Activated CD4-positive, alpha-beta T cell treated with anti-CD3 and anti-CD28 coated beads for 36 hours (primary cell): ENCODE measurements around the gene TEC. TPM values are rescaled to one million over a fixed set of nuclear protein-coding genes. Genes with fewer than 3 reads are reported as not detected.
"Not testable (repeated sequence)": the region's sequence is repeated elsewhere in the genome, so short reads cannot be mapped to it uniquely, and the experiment has no call there.

Source experiments
- ATAC-seq: fragments of 200-7000 bp; cut with Tn5 transposase; one replicate; pipeline ENCODE4 v1.10.0; 2021; ENCODE audit warnings: mild to moderate bottlenecking, moderate library complexity
- CTCF ChIA-PET: fragments of 350-600 bp; sonication (Branson Sonifier 250); formaldehyde crosslinking; loops from one replicate; lab custom pipeline; 2021; ENCODE audit warnings: antibody characterized with exemption; lab: Charles Lee
- POLR2A ChIA-PET: fragments of 350-600 bp; sonication (Branson Sonifier 250); formaldehyde crosslinking; loops from one replicate; lab custom pipeline; 2021; ENCODE audit warnings: antibody characterized with exemption, inconsistent platforms; lab: Charles Lee
- DNase-seq: peaks from one replicate; pipeline ENCODE4 v3.0.0-alpha.2; 2020
- H3K27ac Mint-ChIP-seq: one replicate; pipeline ENCODE4 v1.8.0; 2021; ENCODE audit warnings: mixed read lengths
- H3K27me3 Mint-ChIP-seq: one replicate; pipeline ENCODE4 v1.8.0; 2021; ENCODE audit warnings: mixed read lengths
- H3K36me3 Mint-ChIP-seq: one replicate; pipeline ENCODE4 v1.8.0; 2021; ENCODE audit warnings: low read depth, mixed read lengths
- H3K4me1 Mint-ChIP-seq: one replicate; pipeline ENCODE4 v1.8.0; 2021; ENCODE audit warnings: mixed read lengths
- H3K4me3 Mint-ChIP-seq: one replicate; pipeline ENCODE4 v1.8.0; 2021; ENCODE audit warnings: mild to moderate bottlenecking, moderate library complexity, mixed read lengths
- H3K9me3 Mint-ChIP-seq: one replicate; pipeline ENCODE4 v1.8.0; 2021; ENCODE audit warnings: low read depth, mixed read lengths
- intact Hi-C, 2 experiments: fragments of 100-400 bp; cut with DNase I in 1 of 2; cut with micrococcal nuclease in 1 of 2; formaldehyde crosslinking; loops; one replicate each; pipeline versions ENCODE4 v1.14.2 to v1.15.1; 2022 to 2024; cut with DNase I, micrococcal nuclease
- total RNA-seq, 2 experiments: library from RNA; stranded (reverse); gene quantifications; one replicate each; pipeline ENCODE4 v1.2.3, GENCODE V29; 2021

The TEC gene
- total RNA-seq, 2 experiments from 2014 or later = 3.5 to 4.3 TPM

- DNase-seq (no peak), ATAC-seq (peak; percentile 26)
- H3K27ac Mint-ChIP-seq = no peak overlapping the region
- no peaks in the 10 kb centered on the region for H3K36me3 Mint-ChIP-seq
- ChIA-PET POLR2A (no interaction called here), CTCF (no interaction called here)
- H3K27me3 Mint-ChIP-seq = no peaks in the 10 kb centered on the region
- H3K4me3 Mint-ChIP-seq = no peak overlapping the region
- intact Hi-C loops = no loop called here
- peaks cover 3% of the 10 kb centered on the region for H3K9me3 Mint-ChIP-seq
- peaks cover 22% of the 10 kb centered on the region for H3K4me1 Mint-ChIP-seq
Measured at GRCh38 chr4:48178931-48179330, 90.7 kb downstream of the TEC start.

GRCh38 chr4:48175806-48176205 lies 93.8 kb downstream of the TEC start:
- POLR2A ChIA-PET = no interaction called here
- DNase-seq (no peak), ATAC-seq (no peak)
- Mint-ChIP-seq H3K4me1 (peaks cover 33% of the 10 kb centered on the region), H3K27me3 (no peaks in the 10 kb centered on the region), H3K4me3 (no peak overlapping the region), H3K36me3 (no peaks in the 10 kb centered on the region), H3K9me3 (peaks cover 3% of the 10 kb centered on the region), H3K27ac (no peak overlapping the region)
- CTCF ChIA-PET = no interaction called here
- intact Hi-C loops = no loop called here

- H3K27me3 Mint-ChIP-seq = no peaks in the 10 kb centered on the region
- H3K27ac Mint-ChIP-seq = no peak overlapping the region
- DNase-seq (no peak), ATAC-seq (no peak)
- intact Hi-C loops = no loop called here
- no peak overlapping the region for H3K4me3 Mint-ChIP-seq
- H3K36me3 Mint-ChIP-seq = no peaks in the 10 kb centered on the region
- ChIA-PET CTCF (interaction anchor here (1.6 kb wide), 1 partner anchor 10 kb away, joined by 4 read pairs; no protein-coding TSS in a partner anchor), POLR2A (no interaction called here)
- H3K4me1 Mint-ChIP-seq = peaks cover 29% of the 10 kb centered on the region
- peaks cover 3% of the 10 kb centered on the region for H3K9me3 Mint-ChIP-seq
Measured at GRCh38 chr4:48175328-48175727, 94.3 kb downstream of the TEC start.

GRCh38 chr4:48173056-48173991 lies 96.3 kb downstream of the TEC start:
- Mint-ChIP-seq H3K4me3 (no peak overlapping the region), H3K4me1 (peaks cover 23% of the 10 kb centered on the region), H3K27me3 (no peaks in the 10 kb centered on the region), H3K27ac (no peak overlapping the region), H3K36me3 (no peaks in the 10 kb centered on the region), H3K9me3 (peaks cover 3% of the 10 kb centered on the region)
- ATAC-seq (peak; percentile 63), DNase-seq (peak; percentile 14)
- ChIA-PET POLR2A (no interaction called here), CTCF (interaction anchor here (0.5 to 1.6 kb wide), 2 partner anchors 34 to 686 kb away, joined by 3 to 5 read pairs; no protein-coding TSS in a partner anchor)
- intact Hi-C loops = no loop called here

- DNase-seq (no peak), ATAC-seq (no peak)
- H3K36me3 Mint-ChIP-seq = peaks cover 2% of the 10 kb centered on the region
- no peaks in the 10 kb centered on the region for H3K27me3 Mint-ChIP-seq
- H3K4me3 Mint-ChIP-seq = no peak overlapping the region
- peaks cover 3% of the 10 kb centered on the region for H3K9me3 Mint-ChIP-seq
- no peak overlapping the region for H3K27ac Mint-ChIP-seq
- intact Hi-C loops = no loop called here
- ChIA-PET CTCF (interaction anchor here (0.8 kb wide), 1 partner anchor 118 kb away, joined by 4 read pairs; no protein-coding TSS in a partner anchor), POLR2A (no interaction called here)
- H3K4me1 Mint-ChIP-seq = peaks cover 30% of the 10 kb centered on the region
Measured at GRCh38 chr4:48172651-48173050, 97.0 kb downstream of the TEC start.

- Mint-ChIP-seq H3K27me3 (no peaks in the 10 kb centered on the region), H3K36me3 (peaks cover 6% of the 10 kb centered on the region), H3K9me3 (no peaks in the 10 kb centered on the region), H3K27ac (no peak overlapping the region), H3K4me3 (no peak overlapping the region), H3K4me1 (peaks cover 26% of the 10 kb centered on the region)
- intact Hi-C loops = loop anchor here in 1 of 2 experiments (2.0 kb wide), 2 partner anchors 41 to 101 kb away; no protein-coding TSS in a partner anchor
- ATAC-seq = no peak
- CTCF ChIA-PET = interaction anchor here (0.9 kb wide), 1 partner anchor 11 kb away, joined by 3 read pairs; no protein-coding TSS in a partner anchor
- POLR2A ChIA-PET = interaction anchor here (0.7 kb wide), 1 partner anchor 740 kb away, joined by 9 read pairs; no protein-coding TSS in a partner anchor
- DNase-seq = no peak
Measured at GRCh38 chr4:48169636-48170035, 100.0 kb downstream of the TEC start.

GRCh38 chr4:48167538-48168263 lies 101.9 kb downstream of the TEC start:
- Mint-ChIP-seq H3K4me3 (no peak overlapping the region), H3K36me3 (peaks cover 9% of the 10 kb centered on the region), H3K27me3 (no peaks in the 10 kb centered on the region), H3K27ac (no peak overlapping the region), H3K4me1 (peaks cover 13% of the 10 kb centered on the region), H3K9me3 (no peaks in the 10 kb centered on the region)
- DNase-seq (no peak), ATAC-seq (peak; percentile 86)
- ChIA-PET POLR2A (no interaction called here), CTCF (no interaction called here)
- intact Hi-C loops = loop anchor here in 1 of 2 experiments (2.0 kb wide), 2 partner anchors 39 to 103 kb away; no protein-coding TSS in a partner anchor

- intact Hi-C loops, ATAC-seq, DNase-seq, H3K4me3 Mint-ChIP-seq, H3K27me3 Mint-ChIP-seq, H3K9me3 Mint-ChIP-seq, H3K27ac Mint-ChIP-seq, POLR2A ChIA-PET: not testable (repeated sequence)
- Mint-ChIP-seq H3K36me3 (peaks cover 14% of the 10 kb centered on the region), H3K4me1 (peaks cover 29% of the 10 kb centered on the region)
- CTCF ChIA-PET = interaction anchor here (1.3 kb wide), 1 partner anchor 10 kb away, joined by 4 read pairs; no protein-coding TSS in a partner anchor
Measured at GRCh38 chr4:48164561-48164960, 105.1 kb downstream of the TEC start.

GRCh38 chr4:48163746-48164145 lies 105.9 kb downstream of the TEC start:
- Mint-ChIP-seq H3K27me3 (no peaks in the 10 kb centered on the region), H3K27ac (no peak overlapping the region), H3K4me1 (peaks cover 29% of the 10 kb centered on the region), H3K9me3 (no peaks in the 10 kb centered on the region), H3K36me3 (peaks cover 18% of the 10 kb centered on the region), H3K4me3 (no peak overlapping the region)
- ATAC-seq (no peak), DNase-seq (no peak)
- CTCF ChIA-PET = interaction anchor here (0.6 to 1.2 kb wide), 3 partner anchors 9 to 93 kb away, joined by 3 to 5 read pairs (median 3); no protein-coding TSS in a partner anchor
- POLR2A ChIA-PET = no interaction called here
- intact Hi-C loops = no loop called here

- peak; percentile 58 for ATAC-seq
- Mint-ChIP-seq H3K27me3 (no peaks in the 10 kb centered on the region), H3K27ac (peak overlapping the region; percentile 17), H3K9me3 (peaks cover 2% of the 10 kb centered on the region), H3K36me3 (peaks cover 23% of the 10 kb centered on the region), H3K4me1 (peaks cover 17% of the 10 kb centered on the region), H3K4me3 (no peak overlapping the region)
- ChIA-PET POLR2A (no interaction called here), CTCF (no interaction called here)
- DNase-seq = no peak
- intact Hi-C loops = no loop called here
Measured at GRCh38 chr4:48162162-48162561, 107.5 kb downstream of the TEC start.

- H3K36me3 Mint-ChIP-seq = peaks cover 47% of the 10 kb centered on the region
- no peak overlapping the region for H3K27ac Mint-ChIP-seq
- ATAC-seq = no peak
- intact Hi-C loops = no loop called here
- H3K4me1 Mint-ChIP-seq = peaks cover 12% of the 10 kb centered on the region
- H3K27me3 Mint-ChIP-seq = no peaks in the 10 kb centered on the region
- no peak overlapping the region for H3K4me3 Mint-ChIP-seq
- peaks cover 25% of the 10 kb centered on the region for H3K9me3 Mint-ChIP-seq
- POLR2A ChIA-PET = no interaction called here
- CTCF ChIA-PET = interaction anchor here (0.9 kb wide), 1 partner anchor 18 kb away, joined by 3 read pairs; no protein-coding TSS in a partner anchor
- DNase-seq = no peak
Measured at GRCh38 chr4:48157271-48157670, 112.4 kb downstream of the TEC start.
